UCSD-AML1 (cell line): ENCODE data around the gene VCL.
"Not testable (repeated sequence)": the region's sequence is repeated elsewhere in the genome, so short reads cannot be mapped to it uniquely, and the experiment has no call there.

Experiments
- DNase-seq: peaks from one replicate; lab custom pipeline; 2025; ENCODE audit not compliant: unreplicated experiment; lab: John Stamatoyannopoulos, UW

VCL gene

DNA sequence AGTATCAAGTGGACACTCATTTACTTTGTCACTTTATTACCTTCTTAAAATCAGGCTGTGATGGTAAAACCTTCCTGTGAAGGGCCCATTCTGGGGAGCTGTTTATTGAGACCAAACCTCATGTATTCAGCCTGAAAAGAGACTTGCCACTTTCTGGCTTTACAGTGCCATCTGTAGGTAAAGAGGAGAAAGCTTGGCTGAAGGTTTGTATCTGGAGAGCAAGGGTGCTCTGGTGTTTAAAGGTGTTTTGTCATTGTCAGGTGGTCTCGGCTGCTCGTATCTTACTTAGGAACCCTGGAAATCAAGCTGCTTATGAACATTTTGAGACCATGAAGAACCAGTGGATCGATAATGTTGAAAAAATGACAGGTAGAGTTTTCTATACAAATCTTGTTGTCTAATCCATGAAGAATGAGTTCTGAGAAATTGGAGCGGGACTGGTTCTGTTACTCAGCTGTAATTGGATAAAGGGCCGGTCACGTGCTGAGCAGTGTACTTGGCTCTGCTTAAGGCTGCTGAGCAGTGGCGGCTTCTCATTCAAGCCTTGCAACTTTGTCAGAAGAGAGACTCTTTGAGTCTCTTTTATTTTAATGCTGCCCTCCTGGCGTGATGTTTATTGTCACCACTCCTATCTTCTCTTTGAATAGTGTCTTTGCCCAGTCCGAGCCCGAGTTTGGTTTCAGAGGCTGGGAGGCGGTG, 105.8 kb downstream of the VCL start:
- no peak for DNase-seq

GRCh38 chr10:74104480-74104879, 106.6 kb downstream of the VCL start:
- DNase-seq: no peak

GRCh38 chr10:74104996-74105395, 107.1 kb downstream of the VCL start:
- no peak for DNase-seq

GRCh38 chr10:74107391-74107790, 109.5 kb downstream of the VCL start:
- DNase-seq: no peak

DNA sequence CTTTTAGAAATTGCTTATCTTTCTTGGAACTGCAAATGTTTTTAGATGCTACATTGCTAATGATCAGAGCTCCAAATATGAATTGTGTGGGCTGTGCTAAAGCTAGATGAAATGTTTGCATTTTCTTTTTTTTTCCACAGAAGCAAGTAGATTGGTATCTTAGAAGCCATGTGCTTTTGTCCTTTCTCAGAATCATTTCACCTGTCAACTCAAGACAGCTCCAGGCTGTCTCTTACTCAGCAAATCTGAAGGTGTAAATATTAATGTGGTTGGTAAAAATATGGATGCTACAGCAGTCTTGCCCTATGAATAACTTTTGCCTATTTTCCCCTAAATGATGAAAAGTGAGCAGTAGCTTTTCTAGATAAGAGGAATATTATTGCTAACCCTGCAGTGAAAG, 111.5 kb downstream of the VCL start:
- DNase-seq: no peak

- no peak for DNase-seq
Observed at GRCh38 chr10:74110120-74110519, 112.2 kb downstream of the VCL start.

DNA sequence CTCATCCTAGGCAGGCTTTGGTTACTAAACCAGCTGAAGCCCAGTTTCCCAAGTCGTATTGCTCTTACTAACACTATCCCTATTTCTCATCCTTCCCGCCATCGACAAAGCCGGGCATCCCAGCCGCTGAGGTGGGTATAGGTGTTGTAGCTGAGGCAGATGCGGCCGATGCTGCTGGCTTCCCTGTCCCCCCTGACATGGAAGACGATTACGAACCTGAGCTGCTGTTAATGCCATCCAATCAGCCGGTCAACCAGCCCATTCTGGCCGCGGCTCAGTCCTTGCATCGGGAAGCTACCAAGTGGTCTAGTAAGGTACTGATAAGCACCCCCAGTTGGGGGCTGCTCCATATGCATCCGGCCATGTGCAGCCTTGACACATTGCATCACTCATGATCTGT, 113.9 kb downstream of the VCL start:
- DNase-seq: no peak

GRCh38 chr10:74113546-74113945, 115.6 kb downstream of the VCL start:
- no peak for DNase-seq

DNA sequence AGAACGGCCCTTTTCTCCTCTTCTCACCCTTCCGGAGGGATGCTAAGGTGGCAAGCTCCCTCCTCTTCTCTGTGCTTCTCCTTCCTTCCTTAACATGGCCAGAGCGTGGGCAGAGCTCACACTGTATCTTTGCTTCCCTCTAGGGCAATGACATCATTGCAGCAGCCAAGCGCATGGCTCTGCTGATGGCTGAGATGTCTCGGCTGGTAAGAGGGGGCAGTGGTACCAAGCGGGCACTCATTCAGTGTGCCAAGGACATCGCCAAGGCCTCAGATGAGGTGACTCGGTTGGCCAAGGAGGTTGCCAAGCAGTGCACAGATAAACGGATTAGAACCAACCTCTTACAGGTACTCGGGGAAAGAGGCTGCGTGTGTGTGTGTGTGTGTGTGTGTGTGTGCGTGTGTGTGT, 116.1 kb downstream of the VCL start:
- DNase-seq: no peak

DNA sequence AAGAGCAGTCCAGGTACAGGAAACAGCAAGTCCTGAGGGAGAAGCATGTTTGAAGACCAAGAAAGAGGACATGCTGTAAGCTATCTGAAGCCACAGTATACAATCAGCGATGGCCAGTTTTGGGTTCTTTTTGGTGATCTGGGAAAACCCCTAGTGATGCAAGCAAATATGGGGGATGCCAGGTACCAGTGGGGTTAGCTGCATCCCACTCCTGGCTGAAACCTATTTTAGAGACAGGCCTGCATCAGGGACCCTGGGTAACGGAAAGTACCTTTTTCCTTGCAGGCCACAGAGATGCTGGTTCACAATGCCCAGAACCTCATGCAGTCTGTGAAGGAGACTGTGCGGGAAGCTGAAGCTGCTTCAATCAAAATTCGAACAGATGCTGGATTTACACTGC, 119.8 kb downstream of the VCL start:
- DNase-seq: no peak

GRCh38 chr10:74118804-74119203, 120.9 kb downstream of the VCL start:
- DNase-seq: no peak

DNA sequence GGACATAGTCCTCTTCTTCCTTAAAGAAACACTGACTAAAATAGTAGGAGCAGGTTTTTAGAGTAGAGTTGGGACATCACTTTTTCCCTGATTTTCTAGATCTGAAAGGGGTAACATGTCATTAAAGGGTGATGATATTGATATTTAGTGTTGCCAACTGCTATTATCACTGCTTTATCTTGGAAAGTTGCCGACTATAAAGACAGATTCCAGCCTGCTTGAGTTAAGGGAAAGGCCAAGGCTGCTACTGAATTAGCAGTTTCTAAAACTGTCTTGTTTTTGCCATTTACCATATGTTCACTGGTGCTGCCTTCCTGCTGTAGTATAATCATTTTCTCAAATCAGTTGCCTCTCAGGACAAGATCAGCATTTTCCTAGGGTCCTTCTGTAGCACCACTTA, 123.0 kb downstream of the VCL start:
- no peak for DNase-seq

GRCh38 chr10:74121368-74121767, 123.5 kb downstream of the VCL start:
- DNase-seq: no peak

DNA sequence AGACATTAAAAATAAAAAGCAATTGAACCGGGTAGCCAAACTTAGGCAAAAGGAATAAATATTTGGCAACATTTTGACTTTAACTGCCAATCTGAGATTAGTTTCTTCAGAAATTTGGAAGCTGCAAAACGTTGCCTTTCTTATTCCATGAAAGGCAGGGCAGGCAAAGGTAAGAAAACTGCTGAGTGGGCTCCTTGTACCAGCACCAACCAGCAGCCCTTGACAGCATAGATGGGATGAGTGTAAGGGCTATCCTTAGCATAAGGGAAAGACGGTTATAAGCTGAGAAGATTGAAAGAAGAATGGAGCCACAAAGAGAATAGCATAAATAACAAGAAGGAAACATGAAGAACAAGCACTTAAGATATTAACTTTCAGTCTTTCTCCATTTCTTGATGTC, 124.1 kb downstream of the VCL start:
- DNase-seq: no peak

DNA sequence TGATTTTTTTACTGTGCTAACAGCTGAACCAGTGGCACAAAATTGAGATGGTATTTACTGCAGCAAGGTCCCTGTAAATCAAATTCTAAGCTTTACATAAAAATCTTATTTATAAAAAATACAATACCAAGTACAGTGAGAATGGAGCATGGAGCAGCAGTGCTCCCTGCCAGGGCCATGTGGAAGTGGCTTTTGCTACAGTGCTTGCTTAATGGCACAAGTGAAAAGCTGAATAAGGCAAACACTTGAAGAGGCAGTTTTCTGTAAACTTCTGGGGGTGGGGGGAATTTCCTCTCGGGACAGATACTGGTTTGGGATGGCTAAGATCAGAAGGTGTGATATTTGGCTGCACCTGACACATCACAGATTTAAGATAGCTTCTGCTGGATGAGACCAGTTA, 125.2 kb downstream of the VCL start:
- no peak for DNase-seq

DNA sequence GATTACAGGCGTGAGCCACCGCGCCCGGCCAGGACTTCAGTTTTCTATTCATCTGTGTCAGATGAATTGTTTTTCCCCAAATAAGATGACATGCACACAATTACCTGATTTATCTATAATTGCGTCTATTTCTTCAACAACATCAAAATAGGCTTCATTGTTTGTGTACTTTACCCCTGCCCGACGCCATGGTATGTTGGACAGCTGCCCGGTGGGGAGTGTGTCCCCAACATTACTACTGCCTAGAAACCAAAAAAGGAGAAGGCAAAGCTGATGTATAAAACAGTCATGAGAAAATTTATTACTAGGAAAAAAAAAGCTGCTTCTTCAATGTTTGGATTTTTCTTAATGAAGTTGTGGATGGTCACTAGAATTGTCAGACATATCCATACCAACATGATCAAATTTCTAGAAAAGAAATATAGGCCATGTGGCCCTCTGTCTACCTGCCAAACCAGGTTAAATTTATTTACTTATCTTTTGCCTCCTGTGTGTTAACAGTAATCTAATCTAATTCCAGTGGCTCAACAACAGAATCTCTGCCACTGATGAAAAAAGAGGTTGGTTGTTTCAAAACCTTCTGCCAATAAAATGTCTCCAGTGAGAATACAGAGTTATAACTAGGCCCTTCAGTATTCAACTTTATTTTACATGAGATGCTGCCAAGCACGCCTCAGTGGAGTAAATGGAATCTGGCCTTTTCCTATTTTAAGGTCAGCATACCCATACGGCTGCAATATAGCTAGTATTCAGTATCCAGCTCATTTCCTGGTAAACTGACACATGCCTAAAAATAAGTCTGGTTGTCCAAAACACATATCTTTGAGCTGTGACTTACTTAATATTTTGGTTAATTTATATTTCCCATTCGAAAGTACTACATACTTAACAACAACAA, 136.3 kb downstream of the VCL start:
- DNase-seq: no peak

DNA sequence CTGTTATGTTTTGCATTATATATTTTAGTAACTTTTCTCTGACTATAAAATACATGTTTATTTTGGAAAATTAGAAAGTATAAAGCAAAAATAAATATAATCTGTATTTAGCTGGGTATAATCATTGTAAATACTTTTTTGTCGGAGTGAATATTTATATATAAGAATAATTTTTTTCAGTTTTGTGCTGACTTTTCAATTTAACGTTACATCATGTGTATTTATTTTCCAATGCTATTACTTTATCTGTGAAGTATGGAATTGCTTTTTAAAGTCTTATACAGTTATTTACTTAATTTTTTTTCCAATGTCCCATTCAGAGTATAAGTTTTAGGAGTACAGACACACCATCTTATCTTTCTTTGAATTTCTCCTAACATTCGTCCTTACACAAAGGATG, 137.5 kb downstream of the VCL start:
- no peak for DNase-seq

GRCh38 chr10:74137992-74138391, 140.1 kb downstream of the VCL start:
- DNase-seq: no peak

DNA sequence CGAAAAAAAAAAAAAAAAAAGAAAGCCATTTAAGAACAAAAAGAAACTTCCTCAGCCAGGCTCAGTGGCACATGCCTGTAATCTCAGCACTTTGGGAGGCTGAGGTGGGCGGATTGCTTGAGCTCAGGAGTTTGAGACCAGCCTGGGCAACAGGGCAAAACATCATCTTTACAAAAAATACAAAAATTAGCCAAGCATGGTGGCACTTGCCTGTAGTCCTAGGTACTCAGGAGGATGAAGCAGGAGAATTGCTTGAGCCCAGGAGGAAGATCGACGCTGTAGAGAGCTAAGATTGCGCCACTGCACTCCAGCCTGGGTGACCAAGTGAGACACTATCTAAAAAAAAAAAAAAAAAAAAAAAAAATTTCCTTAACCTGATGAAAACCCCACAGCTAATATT, 140.7 kb downstream of the VCL start:
- not testable (repeated sequence) for DNase-seq

DNA sequence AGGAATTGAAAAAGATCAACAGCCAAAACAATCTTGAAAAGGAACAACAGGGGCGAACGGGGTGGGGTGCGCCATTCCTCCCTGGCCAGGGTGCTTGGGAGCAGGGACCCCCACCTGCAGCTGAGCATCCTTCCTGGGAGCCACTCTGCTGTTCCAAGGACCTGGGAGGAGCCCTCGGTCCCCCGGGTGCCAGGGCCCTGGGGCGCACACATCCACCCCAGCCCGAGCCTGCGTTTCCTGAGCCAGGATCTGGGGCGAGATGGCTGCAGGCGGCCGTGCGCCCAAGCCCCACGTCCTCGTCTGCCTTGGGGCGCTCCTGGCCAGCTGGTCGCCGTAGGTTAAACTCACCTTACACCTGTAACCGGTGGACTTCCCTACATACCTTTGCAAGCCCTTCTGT, 142.1 kb downstream of the VCL start:
- DNase-seq: no peak

DNA sequence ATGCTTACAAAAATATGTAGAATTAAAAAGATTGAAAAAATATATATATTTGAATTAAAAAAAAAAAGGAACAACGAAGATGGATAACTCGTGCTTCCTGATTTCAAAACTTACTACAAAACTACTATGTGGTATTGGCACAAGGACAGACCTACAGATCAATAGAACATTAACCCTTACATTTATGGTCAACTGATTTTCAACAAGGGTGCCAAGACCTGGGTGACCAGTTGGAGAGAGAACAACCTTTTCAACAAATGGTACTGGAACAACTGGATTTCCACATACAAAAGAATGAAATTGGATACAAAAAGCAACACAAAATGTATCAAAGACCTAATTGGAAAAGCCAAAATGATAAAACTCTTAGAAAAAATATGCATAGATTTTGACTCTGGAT, 142.6 kb downstream of the VCL start:
- no peak for DNase-seq

DNA sequence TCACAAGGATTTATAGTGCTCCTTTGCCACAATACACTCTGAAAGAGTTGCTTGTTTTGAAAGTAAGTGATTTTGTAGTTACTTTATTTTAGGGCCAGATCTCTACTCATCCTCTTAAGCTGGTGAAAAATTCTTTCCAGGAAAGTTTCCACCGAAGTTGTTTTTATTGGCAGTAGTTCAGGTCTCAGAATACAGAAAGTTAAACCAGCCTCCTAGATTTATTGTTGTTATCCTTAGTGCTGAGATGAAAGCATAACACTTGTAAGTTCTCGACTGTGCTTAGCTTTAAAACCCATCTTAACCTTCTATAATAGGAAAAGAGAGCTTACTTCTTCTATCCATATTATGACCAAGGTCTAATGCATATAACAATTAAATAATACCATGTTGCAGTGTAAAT, 147.2 kb downstream of the VCL start:
- no peak for DNase-seq

DNA sequence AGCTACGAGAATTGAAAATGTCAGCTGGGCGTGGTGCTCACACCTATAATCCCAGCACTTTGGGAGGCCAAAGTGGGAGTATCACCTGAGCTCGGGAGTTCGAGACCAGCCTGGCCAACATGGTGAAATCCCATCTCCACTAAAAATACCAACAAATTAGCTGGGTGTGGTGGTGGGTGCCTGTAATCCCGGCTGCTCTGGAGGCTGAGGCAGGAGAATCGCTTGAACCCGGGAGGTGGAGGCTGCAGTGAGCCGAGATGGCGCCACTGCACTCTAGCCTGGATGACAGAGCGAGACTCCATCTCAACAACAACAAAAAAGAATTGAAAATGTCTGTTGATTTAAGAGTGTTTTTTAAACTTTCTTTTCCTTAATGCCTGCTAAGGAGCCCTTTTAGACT, 149.1 kb downstream of the VCL start:
- DNase-seq: not testable (repeated sequence)
